ENCODE data around the gene SCT.

- no peak for TF ChIP-seq CTCF (IDR thresholded peaks at IDR 0.05)
- no peak for TF ChIP-seq POLR2AphosphoS5 (IDR thresholded peaks at IDR 0.05)
Observed at GRCh38 chr11:605286-606129, 21.5 kb downstream of the SCT start.

All from esophagus muscularis mucosa (tissue), 3 donors.